Stimulated activated CD8-positive, alpha-beta memory T cell treated with anti-CD3 and anti-CD28 coated beads, Interleukin-2, amount 100 ng/mL, for 48 hours (primary cell): Measurements from ENCODE around the gene SETX.

ENCODE experiments used
- DNase-seq, 2 donors: peaks; one replicate each; pipeline ENCODE4 v3.0.0-alpha.2; 2020; ENCODE audit warnings: low read depth in 2 of 2

SETX gene

GRCh38 chr9:132283165-132283564 lies 71.6 kb downstream of the SETX start:
- no peak for DNase-seq

GRCh38 chr9:132274861-132275260 lies 79.9 kb downstream of the SETX start:
- no peak for DNase-seq

- peak in 1 of 2 donors; percentile 16 for DNase-seq
Observed at GRCh38 chr9:132269704-132270516, 84.9 kb downstream of the SETX start.

GRCh38 chr9:132268725-132269352 lies 85.9 kb downstream of the SETX start:
- peak; percentile 44 to 55 for DNase-seq

- no peak for DNase-seq
Observed at GRCh38 chr9:132267660-132268059, 87.1 kb downstream of the SETX start.

- DNase-seq, result no peak
Observed at GRCh38 chr9:132266017-132266416, 88.8 kb downstream of the SETX start.

GRCh38 chr9:132260846-132261245 lies 93.9 kb downstream of the SETX start:
- no peak for DNase-seq

GRCh38 chr9:132250324-132251262 lies 104.2 kb downstream of the SETX start:
- no peak for DNase-seq

- DNase-seq, result no peak
Observed at GRCh38 chr9:132249690-132250089, 105.1 kb downstream of the SETX start.

GRCh38 chr9:132249123-132249522 lies 105.7 kb downstream of the SETX start:
- DNase-seq, result no peak

GRCh38 chr9:132247942-132248341 lies 106.8 kb downstream of the SETX start:
- no peak for DNase-seq

- no peak for DNase-seq
Observed at GRCh38 chr9:132245465-132245864, 109.3 kb downstream of the SETX start.

GRCh38 chr9:132244582-132245455 lies 110.0 kb downstream of the SETX start:
- no peak for DNase-seq

- DNase-seq, result no peak
Observed at GRCh38 chr9:132243156-132244074, 111.4 kb downstream of the SETX start.

- DNase-seq, result no peak
Observed at GRCh38 chr9:132242621-132243155, 112.1 kb downstream of the SETX start.

- peak in 1 of 2 donors; percentile 25 for DNase-seq
Observed at GRCh38 chr9:132241840-132242620, 112.8 kb downstream of the SETX start.

- no peak for DNase-seq
Observed at GRCh38 chr9:132241483-132241839, 113.3 kb downstream of the SETX start.

- DNase-seq, result peak; percentile 95 to 97
Observed at GRCh38 chr9:132240841-132241482, 113.8 kb downstream of the SETX start.
